DOHH2 (cell line): Measurements from ENCODE around the gene SCAMP3.

Experiments used
- CTCF ChIP-seq: fragments of 200-600 bp; sonication (generic); IDR thresholded peaks from one replicate; pipeline ENCODE4 v1.5.1; 2014; ENCODE audit warnings: antibody characterized with exemption, mild to moderate bottlenecking, low read depth, low read length; ENCODE audit not compliant: poor library complexity, severe bottlenecking
- EZH2phosphoT487 ChIP-seq: fragments of 200-600 bp; sonication (generic); IDR thresholded peaks from 2 replicates; pipeline ENCODE4 v1.6.1; 2017; ENCODE audit warnings: borderline replicate concordance, mild to moderate bottlenecking, antibody characterized with exemption, low read length, moderate library complexity, mixed read lengths

GRCh38 chr1:155261852-155262673 lies at the start of gene SCAMP3:
- TF ChIP-seq CTCF (no peak), EZH2phosphoT487 (no peak)
